Choroid plexus epithelial cell (primary cell): ENCODE measurements around the gene TBC1D22A.
"Not testable (repeated sequence)": the region's sequence is repeated elsewhere in the genome, so short reads cannot be mapped to it uniquely, and the experiment has no call there.

Experiments used
- DNase-seq: peaks from one replicate; pipeline ENCODE4 v3.0.0-alpha.2; 2010; ENCODE audit warnings: low read depth
- H3K4me3 ChIP-seq: 2 replicates; pipeline ENCODE4 v1.5.1; 2011; ENCODE audit warnings: low read depth, mild to moderate bottlenecking, control low read depth, low read length, moderate library complexity
- CTCF ChIP-seq: conservative IDR thresholded peaks from 2 replicates; pipeline ENCODE4 v1.5.1; 2011; ENCODE audit warnings: low read depth, mild to moderate bottlenecking, control low read depth, inconsistent platforms, low read length, moderate library complexity

The TBC1D22A gene

GRCh38 chr22:46813816-46814597 is 51.6 kb downstream of the TBC1D22A start:
- DNase-seq: peak; percentile 82

GRCh38 chr22:46815132-46815531 is 52.7 kb downstream of the TBC1D22A start:
- H3K4me3 ChIP-seq: no peak overlapping the region
- TF ChIP-seq CTCF: no peak
- no peak for DNase-seq

More at GRCh38 chr22:46813816-46814597, 51.6 kb downstream of the TBC1D22A start:
- TF ChIP-seq CTCF: no peak
- H3K4me3 ChIP-seq: no peak overlapping the region

- no peak overlapping the region for H3K4me3 ChIP-seq
- TF ChIP-seq CTCF: no peak
- no peak for DNase-seq
Measured at GRCh38 chr22:46815559-46815895, 53.1 kb downstream of the TBC1D22A start.

DNA sequence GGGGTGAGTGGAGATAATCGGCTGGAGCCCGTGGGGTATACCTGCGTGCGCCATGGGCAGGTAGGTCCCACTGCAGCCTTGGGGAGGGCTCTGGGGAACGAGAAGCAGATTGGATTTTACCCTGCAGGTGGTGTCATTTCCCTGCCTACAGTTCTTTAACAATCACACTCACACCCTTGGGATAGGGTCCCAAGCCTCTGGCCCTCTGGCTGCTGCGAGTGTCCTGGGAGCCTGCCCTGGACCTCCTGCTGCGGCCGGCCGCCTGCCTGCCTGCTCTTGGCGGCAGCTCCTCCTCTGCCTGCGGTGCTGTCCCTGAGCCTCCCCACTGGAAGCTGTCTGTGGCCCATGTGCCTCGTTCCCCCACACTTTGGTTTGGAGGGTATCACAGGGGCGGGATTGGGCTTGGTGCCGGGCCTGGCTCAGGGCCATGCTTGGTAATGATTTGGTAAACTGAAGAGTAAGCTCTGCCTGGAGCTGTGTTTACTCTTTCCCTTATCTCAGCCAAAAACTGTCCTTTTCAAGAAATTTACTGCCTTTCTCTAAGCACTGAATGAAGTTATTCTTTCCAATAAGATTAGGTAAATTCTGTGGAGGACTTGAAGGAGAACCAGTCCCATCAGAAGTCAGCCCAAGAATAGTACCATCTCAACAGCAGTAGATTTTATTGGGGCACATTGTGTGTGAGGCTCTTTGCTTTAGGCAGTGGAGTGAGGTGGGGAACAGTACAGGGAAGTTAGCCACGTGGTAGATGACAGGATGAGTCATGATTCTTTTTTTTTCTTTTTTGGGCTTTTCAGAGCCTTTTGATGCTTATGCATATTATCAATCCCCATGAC is 53.7 kb downstream of the TBC1D22A start:
- peak; percentile 64 for DNase-seq
- H3K4me3 ChIP-seq: no peak overlapping the region

DNA sequence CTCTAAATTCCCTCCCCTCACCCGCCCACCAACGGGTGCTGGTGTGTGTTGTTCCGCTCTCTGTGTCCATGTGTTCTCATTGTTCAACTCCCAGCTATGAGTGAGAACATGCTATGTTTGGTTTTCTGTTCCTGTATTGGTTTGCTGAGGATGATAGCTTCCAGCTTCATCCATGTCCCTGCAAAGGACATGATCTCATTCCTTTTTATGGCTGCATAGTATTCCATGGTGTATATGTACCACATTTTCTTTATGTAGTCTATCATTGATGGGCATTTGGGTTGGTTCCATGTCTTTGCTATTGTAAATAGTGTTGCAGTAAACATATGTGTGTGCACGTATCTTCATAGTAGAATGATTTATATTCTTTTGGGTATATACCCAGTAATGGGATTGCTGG is 54.9 kb downstream of the TBC1D22A start:
- DNase-seq, H3K4me3 ChIP-seq: not testable (repeated sequence)

More for the DNA sequence above, 53.7 kb downstream of the TBC1D22A start:
- TF ChIP-seq CTCF: no peak

DNA sequence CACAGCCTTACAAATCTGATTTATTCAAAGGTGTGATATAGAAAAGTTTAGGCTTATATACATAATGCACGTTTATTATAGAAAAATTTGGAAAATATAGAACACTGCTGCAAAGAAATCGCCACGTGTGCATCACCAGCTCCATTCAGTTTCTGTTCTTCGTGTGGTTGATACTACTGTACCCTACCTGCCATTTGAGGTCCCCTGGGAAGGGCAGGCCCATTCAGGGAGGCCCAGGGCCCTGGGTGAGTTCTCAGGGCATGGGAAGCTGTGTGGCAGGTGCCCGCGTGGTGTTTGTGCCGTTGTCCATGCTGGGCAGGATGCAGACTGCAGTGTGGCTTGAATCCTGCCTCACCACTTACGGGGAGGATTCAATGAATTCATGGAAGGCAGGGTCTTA is 60.8 kb downstream of the TBC1D22A start:
- DNase-seq: no peak
- no peak overlapping the region for H3K4me3 ChIP-seq
- no peak for TF ChIP-seq CTCF

GRCh38 chr22:46823654-46824053 is 61.2 kb downstream of the TBC1D22A start:
- no peak for DNase-seq
- TF ChIP-seq CTCF: no peak
- no peak overlapping the region for H3K4me3 ChIP-seq
